A673 (cell line): Measurements from ENCODE around the gene EBF4. TPM values are rescaled to one million over a fixed set of nuclear protein-coding genes. Genes with fewer than 3 reads are reported as not detected.

Experiments used
- BruUV-seq: library from RNA; stranded (reverse); fragments of 400-500 nt; replicated peaks from 2 replicates; lab custom pipeline; 2021; lab: Mats Ljungman, UMichigan
- CTCF ChIA-PET: fragments of 300-600 bp; sonication (Branson Sonifier 250); formaldehyde crosslinking; loops from one replicate; lab custom pipeline; 2022; ENCODE audit warnings: antibody characterized with exemption; lab: Charles Lee
- POLR2A ChIA-PET: fragments of 300-600 bp; sonication (Branson Sonifier 250); formaldehyde crosslinking; loops from one replicate; lab custom pipeline; 2022; ENCODE audit warnings: antibody characterized with exemption; ENCODE audit not compliant: low non-redundant PET; lab: Charles Lee
- DNase-seq: peaks from one replicate; pipeline ENCODE4 v3.0.0-alpha.2; 2015; ENCODE audit warnings: low spot score
- H3K27ac ChIP-seq: fragments of 200-600 bp; sonication (generic); 2 replicates; pipeline ENCODE4 v1.5.1; 2016; ENCODE audit warnings: mixed run types, low read depth, mild to moderate bottlenecking, mixed read lengths, antibody characterized with exemption, low read length; ENCODE audit not compliant: poor library complexity, severe bottlenecking
- H3K27me3 ChIP-seq: fragments of 200-600 bp; sonication (generic); replicated peaks from 2 replicates; pipeline ENCODE4 v1.6.1; 2017; ENCODE audit warnings: mixed run types, low read depth, mild to moderate bottlenecking, mixed read lengths, antibody characterized with exemption, low read length; ENCODE audit not compliant: insufficient read depth, poor library complexity
- H3K36me3 ChIP-seq: fragments of 200-600 bp; sonication (generic); 2 replicates; pipeline ENCODE4 v1.6.1; 2016; ENCODE audit warnings: mixed run types, mild to moderate bottlenecking, mixed read lengths, antibody characterized with exemption, low read length; ENCODE audit not compliant: insufficient read depth, poor library complexity, severe bottlenecking
- H3K4me1 ChIP-seq: fragments of 200-600 bp; sonication (generic); 2 replicates; pipeline ENCODE4 v1.6.1; 2017; ENCODE audit warnings: mixed run types, mild to moderate bottlenecking, mixed read lengths, antibody characterized with exemption, low read length; ENCODE audit not compliant: insufficient read depth, poor library complexity, severe bottlenecking
- H3K4me3 ChIP-seq: fragments of 200-600 bp; sonication (generic); 2 replicates; pipeline ENCODE4 v1.5.1; 2016; ENCODE audit warnings: low read depth, mixed run types, mild to moderate bottlenecking, mixed read lengths, low read length; ENCODE audit not compliant: poor library complexity, severe bottlenecking
- H3K9me3 ChIP-seq: fragments of 200-600 bp; sonication (generic); 2 replicates; pipeline ENCODE4 v1.6.1; 2016; ENCODE audit warnings: mixed run types, low read depth, mild to moderate bottlenecking, mixed read lengths, antibody characterized with exemption, low read length; ENCODE audit not compliant: poor library complexity, severe bottlenecking
- CTCF ChIP-seq: fragments of 300-800, 200-600 bp; sonication (generic); conservative IDR thresholded peaks from 2 replicates; pipeline ENCODE4 v1.5.1; 2017; ENCODE audit warnings: low read depth, mild to moderate bottlenecking, antibody characterized with exemption, low read length, moderate library complexity, mixed read lengths
- EZH2 ChIP-seq: fragments of 200-600 bp; sonication (generic); IDR thresholded peaks from 2 replicates; pipeline ENCODE4 v1.6.1; 2017; ENCODE audit warnings: borderline replicate concordance, low read depth, mild to moderate bottlenecking, mixed read lengths, antibody characterized with exemption, low read length; ENCODE audit not compliant: poor library complexity, severe bottlenecking
- intact Hi-C: fragments of 100-400 bp; cut with micrococcal nuclease; formaldehyde crosslinking; loops from one replicate; pipeline ENCODE4 v1.10.0; 2022; ENCODE audit not compliant: unreplicated experiment
- total RNA-seq: library from RNA; stranded (reverse); gene quantifications from 2 replicates; pipeline ENCODE4 v1.2.3, GENCODE V29; 2021

The EBF4 gene
- total RNA-seq, 1 experiment from 2014 or later = 0.52 TPM

GRCh38 chr20:2698912-2699311, 6.3 kb downstream of the EBF4 start:
- Histone ChIP-seq H3K27ac (no peak overlapping the region), H3K9me3 (no peaks in the 10 kb centered on the region), H3K27me3 (peaks cover 22% of the 10 kb centered on the region), H3K4me3 (no peak overlapping the region), H3K4me1 (peaks cover 13% of the 10 kb centered on the region), H3K36me3 (no peaks in the 10 kb centered on the region)
- ChIA-PET POLR2A (no interaction called here), CTCF (no interaction called here)
- BruUV-seq = no TSS peak
- TF ChIP-seq EZH2 (no peak), CTCF (no peak)
- no peak for DNase-seq
- intact Hi-C loops = loop anchor here (5.0 kb wide), 1 partner anchor 303 kb away; no protein-coding TSS in a partner anchor

GRCh38 chr20:2699775-2700413, 7.3 kb downstream of the EBF4 start:
- H3K36me3 ChIP-seq = no peaks in the 10 kb centered on the region
- no peaks in the 10 kb centered on the region for H3K9me3 ChIP-seq
- BruUV-seq = no TSS peak
- TF ChIP-seq EZH2 (no peak), CTCF (no peak)
- intact Hi-C loops = loop anchor here (5.0 kb wide), 1 partner anchor 302 kb away; no protein-coding TSS in a partner anchor
- peaks cover 13% of the 10 kb centered on the region for H3K4me1 ChIP-seq
- ChIA-PET CTCF (no interaction called here), POLR2A (no interaction called here)
- H3K27ac ChIP-seq = no peak overlapping the region
- DNase-seq = no peak
- H3K27me3 ChIP-seq = peaks cover 12% of the 10 kb centered on the region
- no peak overlapping the region for H3K4me3 ChIP-seq

DNA sequence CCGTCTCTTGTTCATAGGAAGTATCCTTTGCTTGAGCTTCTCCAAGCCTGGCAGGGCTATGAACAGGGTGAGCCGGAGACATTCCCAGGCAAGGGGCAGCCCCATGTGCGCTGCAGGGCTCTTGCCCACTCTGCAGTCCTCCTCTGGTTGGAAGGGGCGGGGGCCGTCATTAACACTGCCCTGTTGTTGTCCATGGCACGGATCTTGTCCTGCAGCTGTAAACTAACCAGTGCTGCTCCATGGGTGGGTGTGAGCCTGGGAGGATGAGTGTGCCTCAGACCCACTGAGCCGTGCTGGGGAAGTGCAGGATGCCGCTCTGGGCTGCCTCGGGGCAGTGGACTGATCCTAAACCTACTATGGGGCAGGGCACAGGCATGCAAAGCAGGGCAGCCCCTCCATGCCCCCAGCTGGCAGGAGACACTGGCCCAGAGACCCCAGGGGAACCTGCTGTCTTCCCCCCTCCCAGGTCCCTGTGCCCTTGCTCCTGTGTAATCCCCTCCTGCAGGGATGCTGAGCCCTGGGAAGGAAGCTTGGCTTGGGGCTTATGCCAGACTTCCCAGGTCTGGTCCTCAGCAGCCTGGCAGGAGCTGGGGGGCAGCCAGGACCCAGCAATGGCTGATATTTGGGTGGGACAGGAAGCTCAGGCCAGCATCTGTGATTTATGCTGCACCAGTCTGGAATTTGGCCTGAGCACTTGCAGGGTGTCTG, 8.5 kb downstream of the EBF4 start:
- H3K27ac ChIP-seq = no peak overlapping the region
- POLR2A ChIA-PET = interaction anchor here (0.5 kb wide), 1 partner anchor 28 kb away, joined by 5 read pairs; no protein-coding TSS in a partner anchor
- no TSS peak for BruUV-seq

More for the DNA sequence above, 8.5 kb downstream of the EBF4 start:
- TF ChIP-seq CTCF = no peak
- TF ChIP-seq EZH2 = no peak
- no peak for DNase-seq
- intact Hi-C loops = no loop called here
- Histone ChIP-seq H3K4me1 (peaks cover 13% of the 10 kb centered on the region), H3K9me3 (no peaks in the 10 kb centered on the region), H3K36me3 (no peaks in the 10 kb centered on the region), H3K4me3 (no peak overlapping the region), H3K27me3 (peaks cover under 1% of the 10 kb centered on the region)
- CTCF ChIA-PET = interaction anchor here (0.6 kb wide), 1 partner anchor 395 kb away, joined by 3 read pairs; no protein-coding TSS in a partner anchor
